A549 (cell line): ENCODE data around the gene EPHA5. TPM values are rescaled to one million over a fixed set of nuclear protein-coding genes. Genes with fewer than 3 reads are reported as not detected.
"Not testable (repeated sequence)": the region's sequence is repeated elsewhere in the genome, so short reads cannot be mapped to it uniquely, and the experiment has no call there.

ENCODE experiments used
- ATAC-seq, 2 experiments: fragments of 200-7000 bp in 1 of 2; fragments of >200 bp in 1 of 2; cut with Nextera tagmentation in 1 of 2; cut with Tn5 transposase in 1 of 2; 3 replicates each; pipeline versions ENCODE4 v1.8.0 to v1.9.1; 2018 to 2020; ENCODE audit warnings: mild to moderate bottlenecking in 1 of 2, moderate library complexity in 1 of 2
- CTCF ChIA-PET: fragments of 300-600 bp; sonication (Branson Sonifier 250); formaldehyde crosslinking; extraction: SDS; loops from one replicate; lab custom pipeline; 2021; ENCODE audit warnings: antibody characterized with exemption, inconsistent platforms; lab: Yijun Ruan, JAX
- POLR2A ChIA-PET: fragments of 350-600 bp; formaldehyde crosslinking; extraction: SDS; loops from one replicate; lab custom pipeline; 2021; ENCODE audit warnings: antibody characterized with exemption, inconsistent platforms; lab: Yijun Ruan, JAX
- DNase-seq, 2 experiments: peaks; one replicate each; pipeline versions ENCODE4 v3.0.0 to v3.0.0-alpha.2; 2011 to 2016; ENCODE audit warnings: low read depth in 1 of 2, low spot score in 1 of 2
- FAIRE-seq: peaks from 2 replicates; lab custom pipeline; 2011; peaks lifted over from hg19 to GRCh38; lab: Jason Lieb, UNC
- H3K27ac ChIP-seq, 2 experiments: fragments of >200 bp; sonication (Bioruptor Twin); formaldehyde crosslinking; 3 replicates each; pipeline ENCODE4 v1.5.1; 2016 to 2017
- H3K4me1 ChIP-seq: fragments of >200 bp; sonication (Bioruptor Twin); formaldehyde crosslinking; 3 replicates; pipeline ENCODE4 v1.6.1; 2016
- H3K4me2 ChIP-seq: fragments of >200 bp; sonication (Bioruptor Twin); formaldehyde crosslinking; 3 replicates; pipeline ENCODE4 v1.6.1; 2016
- H3K4me3 ChIP-seq: fragments of >200 bp; sonication (Bioruptor Twin); formaldehyde crosslinking; 3 replicates; pipeline ENCODE4 v1.5.1; 2016
- H3K9me3 ChIP-seq: fragments of >200 bp; sonication (Bioruptor Twin); formaldehyde crosslinking; 3 replicates; pipeline ENCODE4 v1.6.1; 2016
- CEBPB ChIP-seq, 2 experiments: fragments of >200 bp in 1 of 2; sonication (Bioruptor Twin) in 1 of 2; formaldehyde crosslinking in 1 of 2; IDR thresholded peaks; 2 replicates each; pipeline ENCODE4 v1.6.1; 2012 to 2016
- EHF ChIP-seq: fragments of 250-450 bp; sonication (Bioruptor Pico); IDR thresholded peaks from 2 replicates; pipeline ENCODE4 v1.5.0; 2020; ENCODE audit warnings: mild to moderate bottlenecking
- HDAC2 ChIP-seq: fragments of 200-600 bp; sonication (generic); IDR thresholded peaks from 2 replicates; pipeline ENCODE4 v1.6.1; 2016
- HOXA7 ChIP-seq: fragments of 250-450 bp; sonication (Bioruptor Pico); IDR thresholded peaks from 2 replicates; pipeline ENCODE4 v1.5.0; 2020; ENCODE audit warnings: mild to moderate bottlenecking, moderate library complexity
- JUN ChIP-seq, 2 experiments: fragments of >200 bp; sonication (Bioruptor Twin); formaldehyde crosslinking; IDR thresholded peaks; 2 replicates in 1 of 2; 3 replicates in 1 of 2; pipeline ENCODE4 v1.6.1; 2016 to 2017
- NFE2L2 ChIP-seq: fragments of 150-350 bp; conservative IDR thresholded peaks from 2 replicates; pipeline ENCODE4 v1.6.1; 2014; ENCODE audit warnings: low read length
- NPAS2 ChIP-seq: fragments of 250-450 bp; sonication (Bioruptor Pico); IDR thresholded peaks from 2 replicates; pipeline ENCODE4 v1.8.0; 2022; ENCODE audit warnings: mild to moderate bottlenecking, moderate library complexity, borderline replicate concordance
- POLR2AphosphoS2 ChIP-seq: conservative IDR thresholded peaks from 2 replicates; pipeline ENCODE4 v1.6.1; 2012; ENCODE audit warnings: low read length, improper control_type of control experiment, inconsistent platforms
- RAD21 ChIP-seq, 2 experiments: fragments of >200 bp in 1 of 2; sonication (Bioruptor Twin) in 1 of 2; formaldehyde crosslinking in 1 of 2; IDR thresholded peaks in 1 of 2; conservative IDR thresholded peaks in 1 of 2; 2 replicates in 1 of 2; 3 replicates in 1 of 2; pipeline ENCODE4 v1.6.1; 2012 to 2018; ENCODE audit warnings: inconsistent platforms in 1 of 2
- RARB ChIP-seq: fragments of 250-450 bp; sonication (Bioruptor Pico); IDR thresholded peaks from 2 replicates; pipeline ENCODE4 v1.8.0; 2021; ENCODE audit warnings: mild to moderate bottlenecking, moderate library complexity
- RNF2 ChIP-seq: fragments of 200-600 bp; sonication (generic); IDR thresholded peaks from 2 replicates; pipeline ENCODE4 v1.6.1; 2016; ENCODE audit warnings: low read depth, mild to moderate bottlenecking, antibody characterized with exemption, moderate library complexity, borderline replicate concordance
- TP53 ChIP-seq: fragments of 250-450 bp; sonication (Bioruptor Pico); IDR thresholded peaks from 2 replicates; pipeline ENCODE4 v1.5.0; 2021; ENCODE audit warnings: mild to moderate bottlenecking, moderate library complexity
- WGBS: methylation state at CpG from one replicate; pipeline ENCODE4 v1.1.6; 2017; ENCODE audit errors: missing lambda C conversion rate; 5-methylcytosine and 5-hydroxymethylcytosine counted together
- polyA plus RNA-seq, 4 experiments: library from polyadenylated mRNA; depleted of rRNA in 3 of 4; stranded (reverse); fragments of >200 nt; fragmentation: RNase III in 1 of 4; extraction: RNeasy Plus Mini Kit Qiagen cat#74134 plus additional on column Dnase treatment in 1 of 4; gene quantifications; 2 replicates in 3 of 4; 3 replicates in 1 of 4; pipeline ENCODE4 v1.2.3, GENCODE V29; 2011 to 2017
- TF ChIP-seq, protein P1 (sequence below): fragments of 250-450 bp; sonication (Bioruptor Pico); IDR thresholded peaks from 2 replicates; pipeline ENCODE4 v1.5.0; 2020; ENCODE audit warnings: low read depth, mild to moderate bottlenecking, moderate library complexity

Gene EPHA5
- polyA plus RNA-seq, 2 of the 4 experiments (the other 2 are of a cell fraction), result 0.96 to 1.1 TPM

GRCh38 chr4:65310586-65310985 is 359.7 kb downstream of the EPHA5 start (continued):
- TF ChIP-seq, protein P1, sequence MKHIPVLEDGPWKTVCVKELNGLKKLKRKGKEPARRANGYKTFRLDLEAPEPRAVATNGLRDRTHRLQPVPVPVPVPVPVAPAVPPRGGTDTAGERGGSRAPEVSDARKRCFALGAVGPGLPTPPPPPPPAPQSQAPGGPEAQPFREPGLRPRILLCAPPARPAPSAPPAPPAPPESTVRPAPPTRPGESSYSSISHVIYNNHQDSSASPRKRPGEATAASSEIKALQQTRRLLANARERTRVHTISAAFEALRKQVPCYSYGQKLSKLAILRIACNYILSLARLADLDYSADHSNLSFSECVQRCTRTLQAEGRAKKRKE (CRISPR knock-in tag), result no peak

DNA sequence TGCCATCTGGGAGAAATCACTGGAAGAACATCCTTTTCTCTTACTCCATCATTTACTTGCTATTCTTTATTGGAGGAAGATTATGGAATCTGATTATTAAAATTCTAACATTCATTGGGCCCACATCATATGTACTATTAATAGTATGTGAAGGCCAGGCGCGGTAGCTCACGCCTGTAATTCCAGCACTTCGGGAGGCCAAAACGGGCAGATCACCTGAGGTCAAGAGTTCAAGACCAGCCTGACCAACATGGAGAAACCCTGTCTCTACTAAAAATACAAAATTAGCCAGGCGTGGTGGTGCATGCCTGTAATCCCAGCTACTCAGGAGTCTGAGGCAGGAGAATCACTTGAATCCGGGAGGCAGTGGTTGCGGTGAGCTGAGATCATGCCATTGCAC is 361.7 kb downstream of the EPHA5 start:
- CTCF ChIA-PET, H3K27ac ChIP-seq, H3K4me2 ChIP-seq, H3K9me3 ChIP-seq, H3K4me1 ChIP-seq, FAIRE-seq, DNase-seq, POLR2A ChIA-PET, ATAC-seq, H3K4me3 ChIP-seq: not testable (repeated sequence)
- 76% methylated on average over 7 of the region's 8 CpGs for WGBS

GRCh38 chr4:65302145-65302544 is 368.1 kb downstream of the EPHA5 start:
- WGBS, result 0% methylated on average over 1 of the region's 1 CpG
- H3K4me3 ChIP-seq, result no peak overlapping the region
- no peaks in the 10 kb centered on the region for H3K4me1 ChIP-seq
- ChIA-PET CTCF (no interaction called here), POLR2A (no interaction called here)
- FAIRE-seq (no peak), ATAC-seq (no peak), DNase-seq (no peak)
- TF ChIP-seq, protein P1 (CRISPR knock-in tag), result no peak
- TF ChIP-seq RARB (CRISPR knock-in tag), result no peak
- TF ChIP-seq HOXA7, result no peak
- TF ChIP-seq NPAS2, result no peak
- TF ChIP-seq EHF (CRISPR knock-in tag), result no peak
- no peak for TF ChIP-seq CEBPB (IDR thresholded peaks at IDR 0.05)
- TF ChIP-seq POLR2AphosphoS2, result no peak
- no peak for TF ChIP-seq HDAC2
- TF ChIP-seq RAD21 (conservative IDR thresholded peaks at IDR 0.05 in 1 of 2, IDR thresholded peaks at IDR 0.05 in 1 of 2), result no peak
- TF ChIP-seq TP53 (CRISPR knock-in tag), result no peak
- H3K27ac ChIP-seq, result no peak overlapping the region
- no peaks in the 10 kb centered on the region for H3K9me3 ChIP-seq
- no peak overlapping the region for H3K4me2 ChIP-seq

DNA sequence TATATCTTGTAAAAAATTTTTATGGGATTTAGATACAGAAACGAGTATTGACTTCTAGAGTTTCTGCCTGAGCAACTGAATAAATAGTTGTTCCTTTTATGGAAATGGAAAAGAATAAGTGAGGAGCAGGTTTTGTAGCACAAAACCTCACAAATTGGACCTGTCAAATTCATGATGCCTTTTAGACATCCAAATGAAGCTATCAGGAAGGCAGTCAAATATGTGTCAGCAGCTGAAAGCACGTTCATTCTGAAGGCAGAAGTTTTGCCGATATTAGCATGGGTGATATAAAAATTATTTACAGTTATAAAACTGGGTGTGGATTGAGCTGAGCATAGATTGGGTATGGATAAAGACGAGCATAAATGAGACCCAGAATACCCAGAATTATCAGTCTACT is 374.0 kb downstream of the EPHA5 start:
- CTCF ChIA-PET, result no interaction called here
- Histone ChIP-seq H3K9me3 (no peaks in the 10 kb centered on the region), H3K4me1 (no peaks in the 10 kb centered on the region), H3K4me3 (no peak overlapping the region), H3K27ac (no peak overlapping the region), H3K4me2 (no peak overlapping the region)
- WGBS, result 27% methylated on average over 4 of the region's 4 CpGs
- DNase-seq, result no peak
- no peak for FAIRE-seq
- no peak for ATAC-seq
- no peak for TF ChIP-seq JUN (IDR thresholded peaks at IDR 0.05)
- TF ChIP-seq, all 56 proteins: peak for 0
- POLR2A ChIA-PET, result no interaction called here

DNA sequence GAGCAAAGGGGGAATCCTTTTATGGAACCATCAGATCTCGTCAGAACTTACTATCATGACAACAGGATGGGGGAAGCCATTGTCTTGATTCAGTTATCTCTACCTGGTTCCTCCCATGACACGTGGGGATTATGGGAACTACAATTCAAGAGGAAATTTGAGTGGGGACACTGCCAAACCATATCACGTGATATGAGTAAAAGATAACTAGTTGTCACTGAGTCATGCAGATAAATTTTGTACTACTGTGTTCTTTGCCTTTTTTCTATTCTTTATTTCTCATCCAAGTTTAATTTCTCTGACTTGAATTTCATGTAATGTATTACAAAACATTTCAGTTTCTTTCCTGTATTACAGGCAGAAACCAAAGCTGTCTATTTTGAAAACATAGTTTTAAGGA is 383.2 kb downstream of the EPHA5 start:
- TF ChIP-seq NPAS2 (no peak), RNF2 (no peak), NFE2L2 (no peak)
- TF ChIP-seq, all 56 proteins: peak for 0
- FAIRE-seq (no peak), DNase-seq (no peak), ATAC-seq (no peak)
- WGBS, result 29% methylated on average over 3 of the region's 3 CpGs
- CTCF ChIA-PET, result no interaction called here
- H3K4me2 ChIP-seq, result no peak overlapping the region
- no peak overlapping the region for H3K27ac ChIP-seq
- no peaks in the 10 kb centered on the region for H3K4me1 ChIP-seq
- no peaks in the 10 kb centered on the region for H3K9me3 ChIP-seq
- POLR2A ChIA-PET, result no interaction called here
- no peak overlapping the region for H3K4me3 ChIP-seq
